Sciatic nerve (tissue), 2 donors: Measurements from ENCODE around the gene CASP4. TPM values are rescaled to one million over a fixed set of nuclear protein-coding genes. Genes with fewer than 3 reads are reported as not detected.
"Not testable (repeated sequence)": the region's sequence is repeated elsewhere in the genome, so short reads cannot be mapped to it uniquely, and the experiment has no call there.

Experiments used
- ATAC-seq: fragments of 200-7000 bp; cut with Tn5 transposase; one replicate; pipeline ENCODE4 v1.9.1; 2020; ENCODE audit warnings: mild to moderate bottlenecking, moderate library complexity
- DNase-seq: peaks from one replicate; pipeline ENCODE4 v3.0.0-alpha.2; 2020; ENCODE audit warnings: low spot score
- intact Hi-C: fragments of 100-400 bp; cut with DNase I; formaldehyde crosslinking; loops from one replicate; pipeline ENCODE4 v1.14.2; 2022
- total RNA-seq: library from RNA; stranded (reverse); fragmentation: NEBNext Ultra II Directional; extraction: Animal tissue kit (Norgen Biotek cat#: 25700); gene quantifications from one replicate; pipeline ENCODE4 v1.2.1, GENCODE V29; 2021
- donor health status: DM: no; HTN: no; CAD: no.
- donor health status: DM: no; HTN: no; CAD: no.

CASP4 gene
- total RNA-seq = 68.1 TPM

GRCh38 chr11:104968355-104968855, at the start of gene CASP4:
CASP4 (minus strand) TSS chr11:104968574; CDS start chr11:104968525, 49 bp downstream.
- intact Hi-C loops = no loop called here
- DNase-seq (no peak), ATAC-seq (peak; percentile 93)

DNA sequence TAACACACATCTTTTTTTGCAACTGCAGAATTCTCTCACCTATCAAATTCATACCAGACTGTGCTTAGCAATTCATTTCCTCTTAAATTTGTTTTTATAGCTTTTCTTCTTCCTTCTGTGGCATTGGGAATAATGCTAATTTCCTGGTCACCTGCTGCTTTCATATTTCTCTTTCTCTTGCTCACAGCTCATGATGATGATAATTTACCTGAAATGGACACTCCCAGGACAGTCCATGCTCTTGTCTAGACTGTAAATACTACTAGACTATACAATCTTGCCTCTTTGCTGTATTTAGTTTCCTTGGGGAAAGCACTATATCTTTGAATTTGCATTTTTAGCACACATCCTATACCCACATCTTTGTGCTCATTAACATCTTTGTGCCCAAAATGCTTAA, 39.1 kb upstream of the CASP4 start:
- no peak for ATAC-seq
- intact Hi-C loops = no loop called here

DNA sequence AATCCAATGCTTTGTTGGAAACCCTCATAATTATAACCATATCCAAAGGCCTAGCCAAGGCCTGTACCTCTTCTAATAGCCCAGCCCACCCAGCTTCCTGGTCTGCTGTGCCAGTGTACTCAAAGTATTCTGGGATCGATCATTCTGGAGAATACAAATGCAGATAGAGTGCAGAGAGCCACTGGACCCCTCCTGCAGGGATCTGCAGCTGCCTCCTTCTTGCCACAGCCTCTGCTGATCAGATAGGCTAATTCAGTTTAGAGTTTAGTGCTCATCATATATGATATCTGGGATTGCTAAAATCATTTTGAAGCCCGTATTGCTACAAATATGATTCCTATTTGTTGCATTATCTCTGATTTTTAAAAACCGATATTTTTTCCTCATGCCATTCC, 37.1 kb upstream of the CASP4 start:
- DNase-seq = no peak

More for the DNA sequence above, 39.1 kb upstream of the CASP4 start:
- no peak for DNase-seq

DNA sequence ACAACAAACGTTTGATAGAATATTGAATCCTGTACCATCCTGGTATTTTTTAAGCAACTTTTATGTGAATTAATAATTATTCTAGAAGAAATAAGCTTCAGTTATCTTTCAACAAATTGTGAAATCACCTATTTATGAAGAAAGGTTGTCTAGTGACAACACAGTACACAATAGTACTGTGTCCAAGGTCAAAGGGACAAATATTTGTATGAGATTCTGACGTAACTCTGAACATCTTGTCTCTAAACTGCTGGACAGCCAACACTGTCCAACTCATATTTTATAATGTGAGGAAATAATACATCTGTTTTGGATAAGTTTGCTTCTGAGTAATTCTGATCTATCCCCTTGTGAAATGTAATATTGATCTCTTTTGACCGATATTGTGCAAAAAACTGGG, 35.6 kb upstream of the CASP4 start:
- no peak for ATAC-seq
- DNase-seq = no peak
- intact Hi-C loops = no loop called here

More for the DNA sequence above, 37.1 kb upstream of the CASP4 start:
- intact Hi-C loops = no loop called here
- ATAC-seq = no peak

DNA sequence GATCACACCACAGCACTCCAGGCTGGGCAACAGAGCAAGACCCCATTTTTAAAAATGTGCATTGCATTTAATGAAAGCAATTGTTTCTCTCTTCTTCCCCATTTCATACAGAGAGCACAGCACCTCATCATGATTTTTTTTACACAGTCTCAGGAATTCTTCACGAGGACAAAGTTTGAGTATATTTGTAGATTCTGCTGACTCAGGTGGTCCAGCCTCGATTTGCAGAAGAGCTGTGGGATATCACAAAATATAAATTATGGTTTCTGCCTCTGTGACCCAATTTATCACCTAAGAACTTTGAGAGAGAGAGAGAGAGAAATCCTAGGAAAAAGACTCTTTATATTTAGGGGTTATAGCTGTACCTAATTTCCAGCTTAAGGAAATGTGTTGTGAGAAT, 34.8 kb upstream of the CASP4 start:
- ATAC-seq (no peak), DNase-seq (no peak)
- intact Hi-C loops = no loop called here

GRCh38 chr11:105000797-105001196, 32.4 kb upstream of the CASP4 start:
- no peak for DNase-seq
- peak; percentile 44 for ATAC-seq
- intact Hi-C loops = no loop called here

- no peak for ATAC-seq
- no peak for DNase-seq
- intact Hi-C loops = no loop called here
Observed at GRCh38 chr11:105000167-105000566, 31.8 kb upstream of the CASP4 start.

DNA sequence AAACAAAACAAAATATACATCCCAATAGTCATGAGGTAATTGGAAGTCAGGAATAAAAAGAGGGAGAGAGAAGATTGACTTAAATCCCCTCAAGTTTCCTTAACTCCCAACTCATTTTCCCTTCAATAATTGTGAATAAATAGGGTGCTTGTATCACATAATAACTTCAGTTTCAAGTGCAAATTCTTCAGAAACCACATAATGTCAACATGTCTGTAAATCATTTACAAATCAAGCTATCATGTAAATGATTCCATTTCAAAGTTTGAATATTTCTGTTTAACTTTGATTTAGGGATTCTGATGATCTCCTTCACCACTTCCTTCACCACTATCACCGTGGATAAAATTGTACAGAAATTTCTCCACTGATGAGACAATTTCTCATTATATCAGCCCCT, 31.3 kb upstream of the CASP4 start:
- no peak for DNase-seq
- no peak for ATAC-seq
- intact Hi-C loops = no loop called here

DNA sequence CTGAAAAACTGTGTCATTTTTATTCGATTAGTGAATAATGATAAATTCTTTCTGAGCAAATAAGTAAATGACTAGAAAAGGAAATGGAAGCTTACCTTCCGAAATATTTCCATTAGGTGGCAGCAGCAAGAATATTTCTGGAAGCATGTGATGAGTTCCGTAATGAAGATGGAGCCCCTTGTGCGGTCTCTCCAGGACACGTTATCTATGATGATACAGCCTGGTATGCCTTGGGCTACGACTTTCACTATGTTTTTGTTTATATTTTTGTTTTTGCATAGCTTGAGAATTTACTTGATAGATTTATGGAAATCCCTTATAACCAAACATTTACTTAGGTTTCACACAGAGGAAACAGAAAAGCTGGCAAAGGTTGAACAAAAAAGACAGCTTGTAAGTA, 28.9 kb upstream of the CASP4 start:
- intact Hi-C loops = no loop called here
- ATAC-seq (no peak), DNase-seq (no peak)

DNA sequence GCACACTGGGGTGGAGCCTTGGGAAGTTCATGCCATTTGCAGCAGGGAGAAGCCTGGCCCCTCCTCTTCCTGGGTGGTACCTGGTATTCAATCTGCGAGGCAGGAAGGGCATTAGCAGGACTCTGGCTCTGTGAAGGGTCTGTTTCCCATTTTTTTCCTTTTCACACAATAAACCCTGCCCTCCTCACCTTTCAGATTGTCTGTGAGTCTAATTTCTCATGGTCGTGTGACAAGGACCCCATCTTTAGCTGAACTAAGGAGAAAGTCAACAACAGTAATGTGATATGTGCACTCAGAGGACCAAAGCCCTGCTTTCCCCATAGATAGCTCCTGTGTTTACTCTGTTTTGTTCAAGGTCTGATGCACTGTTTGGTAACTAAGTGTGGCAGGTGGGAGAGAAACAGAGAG, 26.6 kb upstream of the CASP4 start:
- ATAC-seq (no peak), DNase-seq (no peak)
- intact Hi-C loops = no loop called here

DNA sequence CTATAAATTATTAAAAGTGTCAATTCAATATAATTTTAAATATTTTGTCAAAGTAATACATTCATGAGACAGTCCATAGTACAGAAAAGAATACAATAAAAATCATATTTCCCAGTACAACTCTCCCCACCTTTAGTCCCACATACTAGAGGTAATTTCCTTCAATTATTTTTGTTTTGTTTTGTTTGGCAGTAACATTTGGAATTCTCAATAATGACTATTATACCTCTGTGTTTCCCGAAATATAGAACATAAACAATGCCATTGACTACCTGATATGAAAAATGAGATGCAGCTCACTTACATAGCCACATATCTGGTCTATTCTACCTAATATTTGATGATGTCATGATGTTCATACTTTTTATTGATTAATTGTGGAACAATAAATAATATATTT, 24.4 kb upstream of the CASP4 start:
- DNase-seq (no peak), ATAC-seq (no peak)
- intact Hi-C loops = no loop called here

DNA sequence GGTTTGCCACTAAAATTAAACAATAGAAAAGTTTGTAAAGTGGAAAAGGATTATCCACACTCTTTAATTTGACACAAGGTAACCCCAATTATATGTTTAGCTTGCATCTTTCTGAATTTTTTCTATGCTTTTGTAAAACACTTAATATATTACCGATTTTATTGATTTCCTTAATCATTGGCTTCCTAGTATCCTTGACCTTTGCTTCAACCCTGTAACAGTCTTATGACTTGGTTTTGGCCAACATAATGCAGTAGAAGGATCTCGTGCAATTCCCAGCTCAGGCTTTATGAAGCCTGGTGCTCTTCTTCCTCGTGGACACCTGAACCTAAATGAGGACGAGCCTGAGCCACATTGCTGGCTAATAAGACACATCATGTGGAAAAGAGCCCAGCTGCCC, 23.6 kb upstream of the CASP4 start:
- no peak for DNase-seq
- no peak for ATAC-seq
- intact Hi-C loops = no loop called here

- intact Hi-C loops = no loop called here
- no peak for DNase-seq
- ATAC-seq = no peak
Observed at GRCh38 chr11:104984808-104985207, 16.4 kb upstream of the CASP4 start.

DNA sequence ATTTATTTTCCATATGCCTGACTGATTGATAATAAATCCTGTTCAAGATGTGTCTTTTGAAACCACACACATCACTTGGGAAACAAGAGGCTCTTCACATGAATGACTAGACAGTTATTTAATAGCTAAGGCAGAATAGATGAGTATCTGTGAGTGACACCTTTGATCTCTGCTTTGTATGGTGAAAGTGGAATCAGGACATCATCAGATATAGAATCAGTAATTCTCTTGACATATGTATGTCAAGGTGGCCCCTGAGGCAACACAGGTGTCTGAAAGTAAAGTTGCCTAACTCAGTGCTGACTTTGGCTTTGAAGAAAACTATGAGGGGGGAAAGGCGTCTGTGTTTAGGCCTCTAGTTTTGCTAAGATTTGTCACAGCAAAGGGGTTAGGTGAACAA, 11.5 kb upstream of the CASP4 start:
- ATAC-seq = no peak
- intact Hi-C loops = no loop called here
- no peak for DNase-seq

- no peak for DNase-seq
- no peak for ATAC-seq
Observed at GRCh38 chr11:104973616-104974015, 5.2 kb upstream of the CASP4 start.

DNA sequence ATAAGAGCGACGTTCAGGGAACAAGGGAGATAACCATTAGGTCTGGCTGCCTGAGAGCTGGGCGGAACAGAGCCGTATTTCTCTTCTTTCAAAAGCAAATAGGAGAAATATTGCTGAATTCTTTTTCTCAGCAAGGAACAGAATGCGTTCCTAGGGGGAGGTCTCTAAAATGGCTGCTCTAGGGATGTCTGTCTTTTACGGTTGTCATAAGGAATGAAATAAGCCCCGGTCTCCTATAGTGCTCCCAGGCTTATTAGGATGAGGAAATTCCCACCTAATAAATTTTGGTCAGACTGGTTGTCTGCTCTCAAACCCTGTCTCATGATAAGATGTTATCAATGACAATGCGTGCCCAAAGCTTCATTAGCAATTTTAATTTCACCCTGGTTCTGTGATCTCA, 4.5 kb upstream of the CASP4 start:
- ATAC-seq, DNase-seq, intact Hi-C loops: not testable (repeated sequence)

More at GRCh38 chr11:104973616-104974015, 5.2 kb upstream of the CASP4 start:
- intact Hi-C loops = no loop called here

GRCh38 chr11:104970756-104971155, 2.4 kb upstream of the CASP4 start:
- intact Hi-C loops = no loop called here
- no peak for ATAC-seq

GRCh38 chr11:104968856-104969776, 742 bp upstream of the CASP4 start:
- intact Hi-C loops = no loop called here
- ATAC-seq = peak; percentile 79
- peak; percentile 60 for DNase-seq

More at GRCh38 chr11:104970756-104971155, 2.4 kb upstream of the CASP4 start:
- DNase-seq = no peak

GRCh38 chr11:104967534-104968354, 630 bp downstream of the CASP4 start:
- intact Hi-C loops = no loop called here
- ATAC-seq = peak; percentile 57
- DNase-seq = no peak

DNA sequence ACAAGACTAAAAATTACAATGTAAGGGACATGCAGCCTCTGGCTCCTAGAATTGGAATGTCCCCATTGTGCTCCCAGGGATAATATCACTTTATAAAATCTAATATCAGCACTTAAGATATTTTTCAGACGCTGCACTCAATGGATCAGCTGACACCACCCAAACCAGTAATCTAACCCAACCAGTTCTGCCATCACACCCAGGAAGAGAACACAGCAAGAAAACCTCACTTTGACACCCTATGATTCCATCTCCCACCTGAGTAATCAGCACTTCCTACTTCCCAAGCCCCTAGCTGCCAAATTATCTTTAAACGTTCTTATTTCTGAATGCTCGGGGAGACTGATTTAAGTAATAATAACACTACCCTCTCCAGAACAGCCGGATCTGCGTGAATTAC, 2.6 kb downstream of the CASP4 start:
- no peak for ATAC-seq
- intact Hi-C loops = no loop called here
- no peak for DNase-seq
